ENCODE measurements around the gene ADAMTSL3. TPM values are rescaled to one million over a fixed set of nuclear protein-coding genes. Genes with fewer than 3 reads are reported as not detected.

ADAMTSL3 gene
- total RNA-seq, 1 experiment from 2014 or later, result 0.05 TPM

DNA sequence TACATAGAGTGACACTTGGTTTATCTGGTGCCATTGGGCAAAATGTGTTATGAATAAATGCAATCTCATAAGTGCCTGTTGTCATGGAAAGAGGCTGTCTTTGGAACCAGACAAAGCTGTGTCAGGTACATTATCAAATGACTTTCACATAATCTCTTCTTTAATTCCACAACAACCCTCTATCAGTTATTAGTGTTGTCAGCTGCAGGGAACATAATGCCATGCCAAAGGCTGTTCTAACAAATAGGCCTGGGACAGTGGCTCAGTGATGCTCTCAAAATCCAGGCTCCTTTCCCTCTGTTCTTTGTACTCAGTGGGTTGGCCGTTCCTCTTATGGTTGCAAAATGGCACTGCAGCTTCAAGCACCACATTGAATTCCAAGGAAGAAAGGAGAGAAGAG, 91.8 kb downstream of the ADAMTSL3 start:
- Histone ChIP-seq H3K9me3 (ENCODE audit: control insufficient read depth in 1 of 2, insufficient read depth in 1 of 2, low read depth in 1 of 2, low read length in 2 of 2) (no peaks in the 10 kb centered on the region), H3K36me3 (ENCODE audit: control insufficient read depth in 1 of 2, insufficient read depth in 2 of 2, low read length in 2 of 2) (no peaks in the 10 kb centered on the region), H3K9ac (ENCODE audit: low read length) (no peak overlapping the region), H2AFZ (ENCODE audit: low read depth, low read length, poor library complexity, severe bottlenecking) (no peak overlapping the region), H3K4me2 (ENCODE audit: low read length) (no peak overlapping the region), H3K27ac (ENCODE audit: low read depth, low read length) (no peak overlapping the region), H3K4me3 (replicated peaks in 1 of 2; ENCODE audit: low read depth in 1 of 2, low read length in 2 of 2) (no peak overlapping the region), H3K9me2 (ENCODE audit: insufficient read depth) (no peaks in the 10 kb centered on the region), H3K4me1 (ENCODE audit: control insufficient read depth in 1 of 2, insufficient read depth in 2 of 2, low read length in 2 of 2) (no peaks in the 10 kb centered on the region), H3K27me3 (ENCODE audit: insufficient read depth, low read length) (peaks cover 6% of the 10 kb centered on the region; the same call in 1 of the 2 replicates), H3K79me2 (ENCODE audit: insufficient read depth, low read length) (no peaks in the 10 kb centered on the region), H4K20me1 (ENCODE audit: insufficient read depth) (no peaks in the 10 kb centered on the region)
- ATAC-seq, result no peak
- POLR2A ChIA-PET, result no interaction called here
- BruUV-seq (replicated peaks), result no TSS peak
- intact Hi-C loops (cut with micrococcal nuclease), result no loop called here
- CTCF ChIA-PET, result interaction anchor here (0.9 to 2.4 kb wide), 2 partner anchors 180 to 289 kb away, joined by 3 to 6 read pairs; no protein-coding TSS in a partner anchor
- RAD21 ChIA-PET (ENCODE audit: low non-redundant PET in 1 of 2, low total read pairs in 2 of 2, uncharacterized antibody in 2 of 2, unreplicated experiment in 2 of 2), result no interaction called here
- TF ChIP-seq CBX3 (IDR thresholded peaks at IDR 0.05; ENCODE audit: low read depth) (no peak), FOSL1 (IDR thresholded peaks at IDR 0.05; ENCODE audit: low read depth) (no peak), SRF (IDR thresholded peaks at IDR 0.05; ENCODE audit: low read depth) (no peak), POLR2A (IDR thresholded peaks at IDR 0.05; ENCODE audit: borderline replicate concordance, extremely low read depth, insufficient read depth, insufficient read length) (no peak), ZNF274 (IDR thresholded peaks at IDR 0.05; ENCODE audit: low read depth, low read length) (no peak), RAD21 (IDR thresholded peaks at IDR 0.05; ENCODE audit: low read depth) (no peak), ELF1 (IDR thresholded peaks at IDR 0.05; ENCODE audit: borderline replicate concordance, low read depth) (no peak), ZFX (IDR thresholded peaks at IDR 0.05) (no peak), EZH2 (IDR thresholded peaks at IDR 0.05) (no peak), EGR1 (IDR thresholded peaks at IDR 0.05; ENCODE audit: low read depth) (no peak), EZH2phosphoT487 (IDR thresholded peaks at IDR 0.05; ENCODE audit: borderline replicate concordance) (no peak), POLR2AphosphoS5 (IDR thresholded peaks at IDR 0.05; ENCODE audit: low read depth, low read length) (no peak), CEBPB (IDR thresholded peaks at IDR 0.05; ENCODE audit: low read depth) (no peak)
- TF ChIP-seq, protein P1, sequence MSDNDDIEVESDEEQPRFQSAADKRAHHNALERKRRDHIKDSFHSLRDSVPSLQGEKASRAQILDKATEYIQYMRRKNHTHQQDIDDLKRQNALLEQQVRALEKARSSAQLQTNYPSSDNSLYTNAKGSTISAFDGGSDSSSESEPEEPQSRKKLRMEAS (IDR thresholded peaks at IDR 0.05), result no peak
- TF ChIP-seq, protein P2, sequence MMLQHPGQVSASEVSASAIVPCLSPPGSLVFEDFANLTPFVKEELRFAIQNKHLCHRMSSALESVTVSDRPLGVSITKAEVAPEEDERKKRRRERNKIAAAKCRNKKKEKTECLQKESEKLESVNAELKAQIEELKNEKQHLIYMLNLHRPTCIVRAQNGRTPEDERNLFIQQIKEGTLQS (IDR thresholded peaks at IDR 0.05), result no peak
- TF ChIP-seq, protein P3, sequence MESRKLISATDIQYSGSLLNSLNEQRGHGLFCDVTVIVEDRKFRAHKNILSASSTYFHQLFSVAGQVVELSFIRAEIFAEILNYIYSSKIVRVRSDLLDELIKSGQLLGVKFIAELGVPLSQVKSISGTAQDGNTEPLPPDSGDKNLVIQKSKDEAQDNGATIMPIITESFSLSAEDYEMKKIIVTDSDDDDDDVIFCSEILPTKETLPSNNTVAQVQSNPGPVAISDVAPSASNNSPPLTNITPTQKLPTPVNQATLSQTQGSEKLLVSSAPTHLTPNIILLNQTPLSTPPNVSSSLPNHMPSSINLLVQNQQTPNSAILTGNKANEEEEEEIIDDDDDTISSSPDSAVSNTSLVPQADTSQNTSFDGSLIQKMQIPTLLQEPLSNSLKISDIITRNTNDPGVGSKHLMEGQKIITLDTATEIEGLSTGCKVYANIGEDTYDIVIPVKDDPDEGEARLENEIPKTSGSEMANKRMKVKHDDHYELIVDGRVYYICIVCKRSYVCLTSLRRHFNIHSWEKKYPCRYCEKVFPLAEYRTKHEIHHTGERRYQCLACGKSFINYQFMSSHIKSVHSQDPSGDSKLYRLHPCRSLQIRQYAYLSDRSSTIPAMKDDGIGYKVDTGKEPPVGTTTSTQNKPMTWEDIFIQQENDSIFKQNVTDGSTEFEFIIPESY (IDR thresholded peaks at IDR 0.05; ENCODE audit: extremely low read depth, insufficient replicate concordance, low read length), result no peak
- no peak for DNase-seq (ENCODE audit: low read depth, low spot score)

Measured in HCT116 (cell line).